Osteocyte (in vitro differentiated cells): ENCODE data around the gene PLXDC2. TPM values are rescaled to one million over a fixed set of nuclear protein-coding genes. Genes with fewer than 3 reads are reported as not detected.

Source experiments
- DNase-seq: peaks from one replicate; pipeline ENCODE4 v3.0.0; 2021; ENCODE audit warnings: mixed read lengths; ENCODE audit not compliant: unreplicated experiment; ENCODE audit errors: extremely low spot score
- H3K27ac Mint-ChIP-seq: one replicate; pipeline ENCODE4 v1.8.0; 2021; ENCODE audit warnings: mild to moderate bottlenecking, mixed read lengths; ENCODE audit not compliant: unreplicated experiment
- H3K27me3 Mint-ChIP-seq: one replicate; pipeline ENCODE4 v1.8.0; 2021; ENCODE audit warnings: mixed read lengths; ENCODE audit not compliant: unreplicated experiment
- H3K36me3 Mint-ChIP-seq: one replicate; pipeline ENCODE4 v1.8.0; 2021; ENCODE audit warnings: mixed read lengths; ENCODE audit not compliant: unreplicated experiment
- H3K4me1 Mint-ChIP-seq: one replicate; pipeline ENCODE4 v1.8.0; 2021; ENCODE audit warnings: mixed read lengths; ENCODE audit not compliant: unreplicated experiment
- H3K4me3 Mint-ChIP-seq: one replicate; pipeline ENCODE4 v1.8.0; 2021; ENCODE audit warnings: mild to moderate bottlenecking, moderate library complexity, mixed read lengths; ENCODE audit not compliant: unreplicated experiment
- H3K9me3 Mint-ChIP-seq: one replicate; pipeline ENCODE4 v1.8.0; 2021; ENCODE audit warnings: mixed read lengths; ENCODE audit not compliant: unreplicated experiment
- CTCF ChIP-seq: fragments of 200-600 bp; sonication (generic); IDR thresholded peaks from 2 replicates; pipeline ENCODE4 v1.5.0; 2021; ENCODE audit warnings: antibody characterized with exemption, mild to moderate bottlenecking, moderate library complexity
- total RNA-seq: library from RNA; stranded (reverse); gene quantifications from 2 replicates; pipeline ENCODE4 v1.2.1, GENCODE V29; 2021

The PLXDC2 gene
- total RNA-seq, 1 donor from 2014 or later = 33.2 TPM

- H3K36me3 Mint-ChIP-seq = peaks cover 2% of the 10 kb centered on the region
- H3K4me3 Mint-ChIP-seq = no peak overlapping the region
- no peak for DNase-seq
Observed at GRCh38 chr10:19977097-19977521, 160.9 kb downstream of the PLXDC2 start.

DNA sequence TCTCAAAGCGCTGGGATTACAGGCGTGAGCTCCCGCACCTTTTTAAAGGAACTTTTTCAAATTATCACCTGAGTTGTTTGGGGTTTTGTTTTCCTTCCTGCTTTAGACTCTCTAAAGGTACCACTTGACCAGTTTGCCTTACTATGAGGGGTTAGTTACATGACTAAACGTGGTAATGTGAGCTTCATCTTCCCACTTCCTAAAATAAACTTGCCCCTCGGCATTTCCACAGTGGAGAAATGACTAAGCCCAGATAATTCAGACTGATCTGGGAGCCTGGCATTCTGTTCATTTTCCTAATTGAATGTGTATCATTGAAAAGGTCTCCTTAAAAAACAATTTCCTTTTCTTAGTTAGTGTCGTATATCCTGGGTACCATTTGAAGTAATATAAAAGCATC lies 163.4 kb downstream of the PLXDC2 start:
- Mint-ChIP-seq H3K4me1 (peaks cover 6% of the 10 kb centered on the region), H3K27me3 (no peaks in the 10 kb centered on the region), H3K9me3 (no peaks in the 10 kb centered on the region), H3K4me3 (no peak overlapping the region), H3K27ac (no peak overlapping the region), H3K36me3 (peaks cover 2% of the 10 kb centered on the region)
- no peak for DNase-seq
- no peak for TF ChIP-seq CTCF

More at GRCh38 chr10:19977097-19977521, 160.9 kb downstream of the PLXDC2 start:
- TF ChIP-seq CTCF = no peak
- peaks cover 6% of the 10 kb centered on the region for H3K4me1 Mint-ChIP-seq
- no peaks in the 10 kb centered on the region for H3K9me3 Mint-ChIP-seq
- no peaks in the 10 kb centered on the region for H3K27me3 Mint-ChIP-seq
- H3K27ac Mint-ChIP-seq = no peak overlapping the region

- no peak overlapping the region for H3K4me3 Mint-ChIP-seq
- H3K4me1 Mint-ChIP-seq = peaks cover 6% of the 10 kb centered on the region
- DNase-seq = no peak
- no peak overlapping the region for H3K27ac Mint-ChIP-seq
- no peaks in the 10 kb centered on the region for H3K9me3 Mint-ChIP-seq
- no peaks in the 10 kb centered on the region for H3K36me3 Mint-ChIP-seq
- no peak for TF ChIP-seq CTCF
- H3K27me3 Mint-ChIP-seq = no peaks in the 10 kb centered on the region
Observed at GRCh38 chr10:19983880-19984565, 167.8 kb downstream of the PLXDC2 start.

GRCh38 chr10:19985745-19986144 lies 169.5 kb downstream of the PLXDC2 start:
- no peak for DNase-seq
- no peaks in the 10 kb centered on the region for H3K27me3 Mint-ChIP-seq
- TF ChIP-seq CTCF = no peak

DNA sequence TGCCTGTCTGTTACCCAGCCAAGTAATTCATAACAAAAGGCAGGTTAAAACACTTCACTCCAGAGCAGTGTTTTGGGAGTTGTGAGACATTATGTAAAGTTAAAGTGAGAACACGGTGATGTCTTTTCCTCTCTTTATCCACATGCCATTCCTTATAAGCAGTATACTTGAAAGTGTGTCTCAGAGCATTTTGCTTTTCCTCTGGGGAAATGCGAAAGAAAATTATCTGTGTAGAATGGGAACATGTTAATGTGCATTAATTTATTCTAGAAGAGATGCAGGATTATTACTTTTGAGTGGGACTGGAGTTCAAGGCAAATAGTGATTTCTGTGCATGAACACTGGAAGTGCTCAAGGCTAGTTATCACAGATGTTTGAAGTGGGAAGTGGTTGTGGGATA lies 170.4 kb downstream of the PLXDC2 start:
- no peak for DNase-seq
- H3K9me3 Mint-ChIP-seq = no peaks in the 10 kb centered on the region
- H3K36me3 Mint-ChIP-seq = no peaks in the 10 kb centered on the region
- H3K27me3 Mint-ChIP-seq = no peaks in the 10 kb centered on the region
- no peak overlapping the region for H3K27ac Mint-ChIP-seq
- H3K4me1 Mint-ChIP-seq = no peaks in the 10 kb centered on the region
- no peak for TF ChIP-seq CTCF
- no peak overlapping the region for H3K4me3 Mint-ChIP-seq

More at GRCh38 chr10:19985745-19986144, 169.5 kb downstream of the PLXDC2 start:
- no peak overlapping the region for H3K4me3 Mint-ChIP-seq
- no peak overlapping the region for H3K27ac Mint-ChIP-seq
- no peaks in the 10 kb centered on the region for H3K9me3 Mint-ChIP-seq
- H3K4me1 Mint-ChIP-seq = no peaks in the 10 kb centered on the region
- no peaks in the 10 kb centered on the region for H3K36me3 Mint-ChIP-seq
